SU-DHL-6 (cell line): Measurements from ENCODE around the gene DPP9.

ENCODE experiments used
- H2AFZ ChIP-seq: fragments of 200-600 bp; sonication (generic); 2 replicates; pipeline ENCODE4 v1.6.1; 2014; ENCODE audit warnings: low read depth, mild to moderate bottlenecking, moderate library complexity, mixed read lengths, antibody characterized with exemption, low read length; ENCODE audit not compliant: severe bottlenecking
- H3F3A ChIP-seq: fragments of 200-600 bp; shearing (Covaris generic); 2 replicates; pipeline ENCODE4 v1.6.0; 2016; ENCODE audit warnings: antibody characterized with exemption, mild to moderate bottlenecking; ENCODE audit not compliant: insufficient read depth
- H3K27ac ChIP-seq: fragments of 200-600 bp; sonication (generic); 2 replicates; pipeline ENCODE4 v1.5.1; 2016; ENCODE audit warnings: low read depth, mild to moderate bottlenecking, low read length, moderate library complexity, mixed read lengths
- H3K27me3 ChIP-seq: fragments of 200-600 bp; sonication (generic), shearing (Covaris generic); 2 replicates; pipeline ENCODE4 v1.6.0; 2014; ENCODE audit warnings: mild to moderate bottlenecking, low read length
- H3K36me3 ChIP-seq: fragments of 200-600 bp; sonication (generic); 2 replicates; pipeline ENCODE4 v1.6.1; 2014; ENCODE audit warnings: mild to moderate bottlenecking, low read length, mixed read lengths
- H3K4me2 ChIP-seq: fragments of 300-600, 200-600 bp; shearing (Covaris generic), sonication (generic); 2 replicates; pipeline ENCODE4 v1.6.0; 2014; ENCODE audit warnings: low read length, low read depth, mild to moderate bottlenecking; ENCODE audit not compliant: poor library complexity, severe bottlenecking
- H3K4me3 ChIP-seq: fragments of 200-600 bp; sonication (generic); 2 replicates; pipeline ENCODE4 v1.5.1; 2014; ENCODE audit warnings: antibody characterized with exemption, low read length, mild to moderate bottlenecking, mixed read lengths; ENCODE audit not compliant: insufficient read depth, poor library complexity, severe bottlenecking
- H3K79me2 ChIP-seq: fragments of 200-600 bp; sonication (generic); 2 replicates; pipeline ENCODE4 v1.6.1; 2014; ENCODE audit warnings: mild to moderate bottlenecking, low read length, moderate library complexity; ENCODE audit not compliant: insufficient read depth
- H3K9ac ChIP-seq: fragments of 200-600 bp; sonication (generic); 2 replicates; pipeline ENCODE4 v1.7.0; 2014; ENCODE audit warnings: mild to moderate bottlenecking, low read length
- H3K9me2 ChIP-seq: fragments of 200-600 bp; sonication (generic); replicated peaks from 2 replicates; pipeline ENCODE4 v1.6.1; 2014; ENCODE audit warnings: low read length; ENCODE audit not compliant: insufficient read depth
- H3K9me3 ChIP-seq: fragments of 200-600 bp; sonication (generic); 2 replicates; pipeline ENCODE4 v1.6.1; 2014; ENCODE audit warnings: low read length, mixed read lengths; ENCODE audit not compliant: insufficient read depth
- H4K20me1 ChIP-seq: fragments of 200-600 bp; sonication (generic); 2 replicates; pipeline ENCODE4 v1.6.1; 2014; ENCODE audit warnings: low read depth, mild to moderate bottlenecking, antibody characterized with exemption, low read length, moderate library complexity, mixed read lengths
- EZH2phosphoT487 ChIP-seq: fragments of 200-600 bp; sonication (generic), shearing (Covaris generic); conservative IDR thresholded peaks from 2 replicates; pipeline ENCODE4 v1.6.1; 2018; ENCODE audit warnings: mild to moderate bottlenecking, antibody characterized with exemption, low read length, moderate library complexity, mixed read lengths
- TF ChIP-seq, protein P1 (sequence below): fragments of 200-600 bp; sonication (generic); IDR thresholded peaks from one replicate; pipeline ENCODE4 v1.5.1; 2017; ENCODE audit warnings: antibody characterized with exemption, mild to moderate bottlenecking, low read length, moderate library complexity; ENCODE audit not compliant: insufficient read depth, poor library complexity, severe bottlenecking

The DPP9 gene

DNA sequence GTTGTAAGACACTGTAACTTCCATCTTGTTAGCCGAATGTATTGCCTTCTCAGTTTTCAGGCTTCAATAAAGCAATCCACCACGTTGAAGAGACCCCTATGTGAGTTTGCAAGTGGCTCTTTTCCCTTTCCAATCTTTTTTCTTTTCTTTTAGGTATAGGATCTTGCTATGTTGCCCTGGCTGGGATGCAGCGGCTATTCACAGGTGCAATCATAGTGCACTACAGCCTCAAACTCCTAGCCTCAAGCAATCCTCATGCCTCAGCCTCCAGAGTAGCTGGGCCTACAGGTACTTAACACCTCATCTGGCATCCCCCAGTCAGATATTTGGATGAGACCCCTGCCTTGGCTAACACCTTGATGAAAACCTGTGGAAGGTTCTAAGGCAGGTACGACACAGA lies 34.4 kb upstream of the DPP9 start:
- no peak overlapping the region for H3K4me3 ChIP-seq
- H3K4me2 ChIP-seq: no peak overlapping the region
- H3K79me2 ChIP-seq: no peaks in the 10 kb centered on the region
- H3K9ac ChIP-seq: no peak overlapping the region
- H3K27me3 ChIP-seq: no peaks in the 10 kb centered on the region
- TF ChIP-seq, protein P1, sequence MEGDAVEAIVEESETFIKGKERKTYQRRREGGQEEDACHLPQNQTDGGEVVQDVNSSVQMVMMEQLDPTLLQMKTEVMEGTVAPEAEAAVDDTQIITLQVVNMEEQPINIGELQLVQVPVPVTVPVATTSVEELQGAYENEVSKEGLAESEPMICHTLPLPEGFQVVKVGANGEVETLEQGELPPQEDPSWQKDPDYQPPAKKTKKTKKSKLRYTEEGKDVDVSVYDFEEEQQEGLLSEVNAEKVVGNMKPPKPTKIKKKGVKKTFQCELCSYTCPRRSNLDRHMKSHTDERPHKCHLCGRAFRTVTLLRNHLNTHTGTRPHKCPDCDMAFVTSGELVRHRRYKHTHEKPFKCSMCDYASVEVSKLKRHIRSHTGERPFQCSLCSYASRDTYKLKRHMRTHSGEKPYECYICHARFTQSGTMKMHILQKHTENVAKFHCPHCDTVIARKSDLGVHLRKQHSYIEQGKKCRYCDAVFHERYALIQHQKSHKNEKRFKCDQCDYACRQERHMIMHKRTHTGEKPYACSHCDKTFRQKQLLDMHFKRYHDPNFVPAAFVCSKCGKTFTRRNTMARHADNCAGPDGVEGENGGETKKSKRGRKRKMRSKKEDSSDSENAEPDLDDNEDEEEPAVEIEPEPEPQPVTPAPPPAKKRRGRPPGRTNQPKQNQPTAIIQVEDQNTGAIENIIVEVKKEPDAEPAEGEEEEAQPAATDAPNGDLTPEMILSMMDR: no peak
- no peak for TF ChIP-seq EZH2phosphoT487
- H3K9me3 ChIP-seq: no peaks in the 10 kb centered on the region
- H2AFZ ChIP-seq: no peak overlapping the region
- H3F3A ChIP-seq: no peaks in the 10 kb centered on the region
- no peaks in the 10 kb centered on the region for H4K20me1 ChIP-seq
- H3K27ac ChIP-seq: no peak overlapping the region
- H3K9me2 ChIP-seq: no peaks in the 10 kb centered on the region
- no peaks in the 10 kb centered on the region for H3K36me3 ChIP-seq

DNA sequence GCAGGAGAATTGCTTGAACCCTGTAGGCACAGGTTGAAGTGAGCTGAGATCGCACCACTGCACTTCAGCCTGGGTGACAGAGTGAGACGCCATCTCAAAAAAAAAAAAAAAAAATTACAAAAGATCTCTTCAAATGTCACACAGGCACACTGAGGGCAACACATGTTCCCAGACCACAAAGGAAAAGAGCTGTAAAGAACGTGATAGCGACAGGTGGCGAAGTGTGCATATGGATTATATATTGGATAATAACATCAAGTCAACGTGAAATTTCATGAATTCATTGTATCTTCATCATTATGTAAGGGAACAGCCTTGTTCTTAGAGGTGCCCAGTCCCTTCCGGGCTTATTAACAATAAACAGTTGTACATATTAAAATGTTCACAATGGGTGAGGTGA lies 31.8 kb upstream of the DPP9 start:
- H3F3A ChIP-seq: no peaks in the 10 kb centered on the region
- H3K36me3 ChIP-seq: no peaks in the 10 kb centered on the region
- no peak overlapping the region for H3K27ac ChIP-seq
- no peak overlapping the region for H3K4me2 ChIP-seq
- H3K9me2 ChIP-seq: no peaks in the 10 kb centered on the region
- H3K79me2 ChIP-seq: no peaks in the 10 kb centered on the region
- no peaks in the 10 kb centered on the region for H3K27me3 ChIP-seq
- no peak overlapping the region for H2AFZ ChIP-seq
- no peak for TF ChIP-seq EZH2phosphoT487
- TF ChIP-seq, protein P1: no peak
- H3K4me3 ChIP-seq: no peak overlapping the region
- no peak overlapping the region for H3K9ac ChIP-seq
- no peaks in the 10 kb centered on the region for H4K20me1 ChIP-seq
- no peaks in the 10 kb centered on the region for H3K9me3 ChIP-seq

DNA sequence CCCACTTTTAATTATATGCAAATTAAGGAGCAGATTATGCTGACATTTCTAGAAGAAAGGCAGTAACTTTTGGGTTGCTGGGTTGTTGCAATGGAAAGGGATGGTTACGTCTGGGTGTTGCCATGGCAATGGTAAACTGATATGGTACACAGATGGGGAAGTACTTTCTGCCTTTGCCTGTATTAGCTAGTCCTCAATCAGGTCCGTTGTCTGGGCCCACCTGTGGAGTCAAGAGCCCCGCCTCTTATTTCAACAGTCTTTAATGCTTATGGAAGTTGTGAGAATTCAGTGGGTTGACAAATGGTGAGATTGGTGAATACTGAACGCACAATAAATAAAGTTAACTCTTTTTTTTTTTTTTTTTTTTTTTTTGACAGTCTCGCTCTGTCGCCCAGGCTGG lies 30.6 kb upstream of the DPP9 start:
- H3F3A ChIP-seq: no peaks in the 10 kb centered on the region
- H3K27ac ChIP-seq: no peak overlapping the region
- TF ChIP-seq, protein P1: no peak
- TF ChIP-seq EZH2phosphoT487: no peak
- H3K27me3 ChIP-seq: no peaks in the 10 kb centered on the region
- no peak overlapping the region for H3K4me3 ChIP-seq
- H3K4me2 ChIP-seq: no peak overlapping the region
- no peaks in the 10 kb centered on the region for H3K9me3 ChIP-seq
- H3K9ac ChIP-seq: no peak overlapping the region
- no peaks in the 10 kb centered on the region for H3K36me3 ChIP-seq
- H3K79me2 ChIP-seq: no peaks in the 10 kb centered on the region
- H3K9me2 ChIP-seq: no peaks in the 10 kb centered on the region
- H4K20me1 ChIP-seq: no peaks in the 10 kb centered on the region
- H2AFZ ChIP-seq: no peak overlapping the region
